ENCODE data around the gene IGF1. TPM values are rescaled to one million over a fixed set of nuclear protein-coding genes. Genes with fewer than 3 reads are reported as not detected.

IGF1 gene
- total and polyA plus RNA-seq, 7 experiments from 2014 or later: 0.30 to 1.5 (median 0.72) TPM; not detected in 3

DNA sequence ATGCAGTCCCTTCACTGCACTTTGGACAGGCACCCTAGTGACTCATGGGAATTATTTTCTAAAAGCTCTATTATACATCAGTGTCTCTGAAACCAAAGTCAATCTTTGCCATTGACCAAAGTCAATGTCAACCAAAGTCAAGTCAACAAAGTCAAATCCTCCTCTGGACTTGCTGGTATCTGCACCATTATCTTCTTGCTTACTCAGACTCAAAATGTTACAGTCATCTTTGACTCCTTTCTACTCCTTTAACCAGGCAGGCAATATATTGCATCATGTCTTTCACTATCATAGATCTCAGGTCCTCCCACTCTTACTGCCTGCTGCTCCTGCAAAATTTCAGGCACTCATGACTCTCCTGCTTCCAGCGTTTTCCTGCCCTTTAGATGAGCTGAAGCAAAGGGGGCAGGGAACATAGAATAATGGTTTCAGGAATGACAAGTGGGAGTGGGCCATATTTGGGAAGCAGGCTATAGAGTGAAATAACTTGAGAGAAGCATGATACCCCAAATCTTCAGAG lies 39.2 kb downstream of the IGF1 start:
- Mint-ChIP-seq H3K27me3 (peaks cover 0 to 12% (median 6%) of the 10 kb centered on the region in 5 donors), H3K4me3 (no peak overlapping the region)

DNA sequence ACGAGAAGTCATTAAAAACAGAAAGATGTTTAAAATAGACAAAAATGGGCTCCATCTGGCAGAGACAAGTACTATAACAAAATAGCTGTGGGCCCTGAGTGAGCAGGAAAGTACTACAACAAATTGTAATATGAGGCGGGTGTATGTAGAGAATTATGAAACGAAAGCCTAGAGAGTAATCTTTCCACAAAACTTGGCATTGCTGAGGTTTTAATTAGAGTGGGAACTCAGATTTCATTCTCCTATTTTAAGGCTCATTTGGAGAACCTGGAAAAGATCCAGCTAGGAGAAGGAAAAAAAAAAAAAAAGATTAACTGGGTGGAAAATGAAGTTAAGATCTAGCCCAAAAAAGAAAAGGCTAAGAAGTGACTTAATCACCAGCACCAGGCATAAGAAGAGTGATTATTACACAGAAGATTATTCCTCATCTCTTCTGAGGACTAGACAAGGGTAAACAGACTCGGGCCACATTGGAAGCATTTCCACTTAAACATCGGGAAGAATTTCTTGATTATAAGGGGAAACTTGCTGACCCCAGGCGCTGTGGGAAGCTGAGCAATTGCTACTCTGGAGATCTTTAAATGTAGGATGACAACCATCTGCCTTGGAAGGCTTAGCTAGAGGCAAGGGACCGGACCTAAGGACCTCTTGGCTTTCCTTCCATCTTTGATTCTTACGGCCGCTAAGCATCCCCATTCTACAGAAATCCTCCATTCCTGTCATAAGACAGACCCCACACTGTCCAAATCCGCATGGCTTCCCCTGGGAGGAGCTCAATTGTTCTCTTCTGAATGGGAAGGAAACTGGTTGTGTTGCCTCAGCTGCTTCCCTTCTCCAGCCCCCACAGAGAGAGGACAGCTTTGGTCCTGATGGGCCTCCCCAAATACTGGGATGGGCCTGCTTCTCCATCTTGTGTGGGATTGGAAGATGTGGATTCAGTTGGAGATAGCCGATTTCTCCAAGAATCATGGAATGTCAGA lies 40.6 kb downstream of the IGF1 start:
- ChIA-PET CTCF (no interaction called here), POLR2A (no interaction called here)
- intact Hi-C loops (cut with micrococcal nuclease): no loop called here
- Mint-ChIP-seq H3K36me3 (no peaks in the 10 kb centered on the region), H3K4me1 (peaks cover 0 to 4% (median 0%) of the 10 kb centered on the region in 7 donors), H3K27ac (no peak overlapping the region), H3K9me3 (peaks cover 0 to 4% (median 0%) of the 10 kb centered on the region in 11 donors), H3K4me3 (no peak overlapping the region), H3K27me3 (peaks cover 0 to 12% (median 6%) of the 10 kb centered on the region in 5 donors)
- no peaks in the 10 kb centered on the region for H3K4me1 ChIP-seq (ENCODE audit: control insufficient read depth in 2 of 2, insufficient read depth in 2 of 2, low read length in 2 of 2)
- no peaks in the 10 kb centered on the region for H3K9me3 ChIP-seq (ENCODE audit: control insufficient read depth in 2 of 3, low read length in 3 of 3)
- no peak overlapping the region for H3K27ac ChIP-seq (ENCODE audit: low read depth, low read length)
- no peak overlapping the region for H3K4me3 ChIP-seq (ENCODE audit: low read length)
- H3K27me3 ChIP-seq (ENCODE audit: control insufficient read depth in 2 of 2, insufficient read depth in 2 of 2, low read length in 2 of 2): no peaks in the 10 kb centered on the region
- H3K36me3 ChIP-seq (ENCODE audit: control insufficient read depth in 2 of 3, insufficient read depth in 3 of 3, low read length in 3 of 3): no peaks in the 10 kb centered on the region
- no peak for ATAC-seq
- DNase-seq: no peak

More for the DNA sequence above, 39.2 kb downstream of the IGF1 start:
- ChIA-PET POLR2A (no interaction called here), CTCF (no interaction called here)
- H3K27ac ChIP-seq (ENCODE audit: low read depth, low read length): no peak overlapping the region
- H3K36me3 ChIP-seq (ENCODE audit: control insufficient read depth in 2 of 3, insufficient read depth in 3 of 3, low read length in 3 of 3): no peaks in the 10 kb centered on the region
- Mint-ChIP-seq H3K36me3 (no peaks in the 10 kb centered on the region), H3K9me3 (peaks cover 0 to 10% (median 1%) of the 10 kb centered on the region in 11 donors), H3K4me1 (peaks cover 0 to 4% (median 0%) of the 10 kb centered on the region in 7 donors), H3K27ac (no peak overlapping the region)
- DNase-seq (no peak), ATAC-seq (no peak)
- H3K27me3 ChIP-seq (ENCODE audit: control insufficient read depth in 2 of 2, insufficient read depth in 2 of 2, low read length in 2 of 2): no peaks in the 10 kb centered on the region
- H3K4me1 ChIP-seq (ENCODE audit: control insufficient read depth in 2 of 2, insufficient read depth in 2 of 2, low read length in 2 of 2): no peaks in the 10 kb centered on the region
- H3K9me3 ChIP-seq (ENCODE audit: control insufficient read depth in 2 of 3, low read length in 3 of 3): no peaks in the 10 kb centered on the region
- H3K4me3 ChIP-seq (ENCODE audit: low read length): no peak overlapping the region
- intact Hi-C loops (cut with micrococcal nuclease): no loop called here

DNA sequence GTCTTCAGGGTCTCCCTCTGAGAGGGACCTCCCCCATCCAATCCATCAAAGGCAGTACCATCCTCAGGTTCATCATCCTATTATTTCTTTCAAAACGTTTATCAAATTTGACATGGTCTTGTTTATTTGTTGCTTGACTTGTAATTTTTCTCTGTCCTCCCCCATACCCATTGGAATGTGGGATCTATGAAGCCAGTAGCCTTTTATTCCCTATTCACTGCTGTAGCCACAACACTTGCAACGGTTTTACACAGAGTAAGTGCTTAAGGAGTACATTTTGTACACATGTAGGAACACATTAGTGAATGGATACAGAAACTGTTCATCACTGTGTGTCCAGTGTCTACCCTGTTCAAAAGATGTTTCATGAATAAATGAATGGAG lies 41.5 kb downstream of the IGF1 start:
- ChIA-PET POLR2A (no interaction called here), CTCF (no interaction called here)
- H3K36me3 Mint-ChIP-seq: no peaks in the 10 kb centered on the region
- no peaks in the 10 kb centered on the region for H3K9me3 ChIP-seq (ENCODE audit: control insufficient read depth in 2 of 3, low read length in 3 of 3)
- H3K27me3 Mint-ChIP-seq: peaks cover 0 to 12% (median 6%) of the 10 kb centered on the region in 5 donors
- H3K4me3 Mint-ChIP-seq: no peak overlapping the region
- peaks cover 0 to 4% (median 0%) of the 10 kb centered on the region in 7 donors for H3K4me1 Mint-ChIP-seq
- H3K36me3 ChIP-seq (ENCODE audit: control insufficient read depth in 2 of 3, insufficient read depth in 3 of 3, low read length in 3 of 3): no peaks in the 10 kb centered on the region
- H3K27ac Mint-ChIP-seq: no peak overlapping the region
- no peak overlapping the region for H3K27ac ChIP-seq (ENCODE audit: low read depth, low read length)
- DNase-seq (no peak), ATAC-seq (no peak)
- peaks cover 0 to 4% (median 0%) of the 10 kb centered on the region in 11 donors for H3K9me3 Mint-ChIP-seq
- no peak overlapping the region for H3K4me3 ChIP-seq (ENCODE audit: low read length)
- H3K27me3 ChIP-seq (ENCODE audit: control insufficient read depth in 2 of 2, insufficient read depth in 2 of 2, low read length in 2 of 2): no peaks in the 10 kb centered on the region
- intact Hi-C loops (cut with micrococcal nuclease): no loop called here
- H3K4me1 ChIP-seq (ENCODE audit: control insufficient read depth in 2 of 2, insufficient read depth in 2 of 2, low read length in 2 of 2): no peaks in the 10 kb centered on the region

DNA sequence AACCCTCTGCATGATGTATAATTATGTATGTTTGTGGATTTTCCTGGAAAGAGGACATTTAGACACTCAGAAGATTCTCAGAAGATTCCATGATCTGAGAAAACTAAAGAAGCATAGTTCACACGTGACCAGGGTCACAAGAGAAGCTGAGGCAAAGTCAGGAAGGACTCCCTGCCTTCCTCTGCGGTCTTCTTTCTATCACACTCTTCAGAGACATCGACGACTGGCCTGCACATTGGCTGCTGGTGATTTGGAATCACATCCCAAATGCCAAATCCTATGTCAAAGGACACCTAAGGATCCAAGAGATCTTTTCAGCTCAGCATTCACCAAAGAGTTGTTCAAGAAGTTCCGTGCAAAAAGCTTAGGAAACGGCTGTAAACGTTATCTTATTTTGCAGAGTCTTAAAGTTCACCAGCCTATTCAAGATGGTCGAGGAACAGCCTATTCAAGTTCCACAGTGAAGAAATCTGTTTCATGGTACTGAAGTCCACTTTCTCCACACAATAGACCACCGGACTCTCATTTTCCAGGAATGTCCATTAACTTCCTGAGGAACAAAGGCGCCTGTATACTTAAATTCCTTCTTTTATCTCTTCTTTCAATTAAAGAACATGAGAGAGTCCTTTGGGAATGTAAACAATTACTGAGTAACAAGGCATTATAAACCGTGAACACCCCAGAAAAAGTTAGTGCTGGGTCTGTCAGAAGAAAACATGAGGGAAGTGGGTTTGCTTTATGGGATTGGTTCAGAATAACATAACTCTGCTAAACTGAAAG lies 42.1 kb downstream of the IGF1 start:
- H3K9me3 ChIP-seq (ENCODE audit: control insufficient read depth in 2 of 3, low read length in 3 of 3): no peaks in the 10 kb centered on the region
- ATAC-seq: no peak
- Mint-ChIP-seq H3K4me1 (peaks cover 0 to 4% (median 0%) of the 10 kb centered on the region in 7 donors), H3K4me3 (no peak overlapping the region), H3K27me3 (peaks cover 0 to 12% (median 6%) of the 10 kb centered on the region in 5 donors), H3K9me3 (peaks cover 0 to 4% (median 0%) of the 10 kb centered on the region in 11 donors), H3K36me3 (no peaks in the 10 kb centered on the region), H3K27ac (no peak overlapping the region)
- CTCF ChIA-PET: no interaction called here
- POLR2A ChIA-PET: no interaction called here
- no peak overlapping the region for H3K4me3 ChIP-seq (ENCODE audit: low read length)
- no peak for DNase-seq
- H3K27ac ChIP-seq (ENCODE audit: low read depth, low read length): no peak overlapping the region
- no peaks in the 10 kb centered on the region for H3K36me3 ChIP-seq (ENCODE audit: control insufficient read depth in 2 of 3, insufficient read depth in 3 of 3, low read length in 3 of 3)
- intact Hi-C loops (cut with micrococcal nuclease): no loop called here
- no peaks in the 10 kb centered on the region for H3K27me3 ChIP-seq (ENCODE audit: control insufficient read depth in 2 of 2, insufficient read depth in 2 of 2, low read length in 2 of 2)
- no peaks in the 10 kb centered on the region for H3K4me1 ChIP-seq (ENCODE audit: control insufficient read depth in 2 of 2, insufficient read depth in 2 of 2, low read length in 2 of 2)

DNA sequence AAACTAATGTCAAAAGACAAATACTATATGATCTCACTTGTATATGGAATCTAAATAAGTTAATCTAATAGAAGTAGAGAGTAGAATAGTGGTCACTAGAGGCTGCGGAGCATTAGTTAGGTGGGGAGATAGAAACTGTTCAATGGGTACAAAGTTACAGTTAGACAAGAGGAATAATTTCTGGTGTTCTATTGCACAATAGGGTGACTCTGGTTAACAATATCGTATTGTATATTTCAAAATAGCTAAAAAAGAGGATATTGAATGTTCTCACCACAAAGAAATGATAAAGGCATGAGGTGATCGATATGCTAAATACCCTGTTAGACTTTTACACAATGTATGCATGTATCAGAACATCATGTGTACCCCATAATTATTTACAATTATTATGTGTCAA lies 42.9 kb downstream of the IGF1 start:
- Histone ChIP-seq H3K4me3 (ENCODE audit: low read length) (no peak overlapping the region), H3K27ac (ENCODE audit: low read depth, low read length) (no peak overlapping the region), H3K27me3 (ENCODE audit: control insufficient read depth in 2 of 2, insufficient read depth in 2 of 2, low read length in 2 of 2) (no peaks in the 10 kb centered on the region), H3K9me3 (ENCODE audit: control insufficient read depth in 2 of 3, low read length in 3 of 3) (no peaks in the 10 kb centered on the region), H3K36me3 (ENCODE audit: control insufficient read depth in 2 of 3, insufficient read depth in 3 of 3, low read length in 3 of 3) (no peaks in the 10 kb centered on the region), H3K4me1 (ENCODE audit: control insufficient read depth in 2 of 2, insufficient read depth in 2 of 2, low read length in 2 of 2) (no peaks in the 10 kb centered on the region)
- ChIA-PET POLR2A (no interaction called here), CTCF (no interaction called here)
- H3K27me3 Mint-ChIP-seq: peaks cover 0 to 12% (median 6%) of the 10 kb centered on the region in 5 donors
- intact Hi-C loops (cut with micrococcal nuclease): no loop called here
- H3K4me3 Mint-ChIP-seq: no peak overlapping the region
- H3K36me3 Mint-ChIP-seq: no peaks in the 10 kb centered on the region
- ATAC-seq (no peak), DNase-seq (no peak)
- H3K27ac Mint-ChIP-seq: no peak overlapping the region
- peaks cover 0 to 4% (median 0%) of the 10 kb centered on the region in 7 donors for H3K4me1 Mint-ChIP-seq
- peaks cover 0 to 4% (median 0%) of the 10 kb centered on the region in 11 donors for H3K9me3 Mint-ChIP-seq

DNA sequence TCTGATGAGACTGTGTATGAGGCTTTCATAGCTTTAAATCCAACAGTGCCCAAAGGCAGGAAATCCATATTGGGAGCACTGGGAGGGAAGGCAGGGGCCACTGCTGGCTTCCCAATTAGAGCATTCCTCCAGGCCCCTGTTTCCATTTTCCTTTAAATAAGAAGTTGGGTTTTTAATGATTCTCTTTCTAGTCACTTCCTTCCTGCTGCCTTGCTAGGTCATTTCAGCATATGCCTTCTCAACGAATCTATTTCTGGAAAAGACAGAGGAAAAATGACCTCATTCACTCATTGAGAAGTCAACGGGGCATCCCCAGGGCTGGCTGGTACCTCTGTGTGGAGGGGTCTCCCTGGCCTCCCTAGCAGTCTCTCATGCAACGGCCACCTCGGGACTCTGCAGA lies 43.5 kb downstream of the IGF1 start:
- Mint-ChIP-seq H3K4me3 (no peak overlapping the region), H3K4me1 (peaks cover 0 to 4% (median 0%) of the 10 kb centered on the region in 7 donors), H3K9me3 (peaks cover 0 to 4% (median 0%) of the 10 kb centered on the region in 11 donors), H3K36me3 (no peaks in the 10 kb centered on the region), H3K27ac (no peak overlapping the region), H3K27me3 (peaks cover 0 to 12% (median 6%) of the 10 kb centered on the region in 5 donors)
- CTCF ChIA-PET: no interaction called here
- Histone ChIP-seq H3K4me1 (ENCODE audit: control insufficient read depth in 2 of 2, insufficient read depth in 2 of 2, low read length in 2 of 2) (no peaks in the 10 kb centered on the region), H3K9me3 (ENCODE audit: control insufficient read depth in 2 of 3, low read length in 3 of 3) (no peaks in the 10 kb centered on the region), H3K4me3 (ENCODE audit: low read length) (no peak overlapping the region), H3K27me3 (ENCODE audit: control insufficient read depth in 2 of 2, insufficient read depth in 2 of 2, low read length in 2 of 2) (no peaks in the 10 kb centered on the region), H3K36me3 (ENCODE audit: control insufficient read depth in 2 of 3, insufficient read depth in 3 of 3, low read length in 3 of 3) (no peaks in the 10 kb centered on the region), H3K27ac (ENCODE audit: low read depth, low read length) (no peak overlapping the region)
- intact Hi-C loops (cut with micrococcal nuclease): no loop called here
- ATAC-seq: no peak
- POLR2A ChIA-PET: no interaction called here
- DNase-seq: no peak
